ENCODE measurements around the gene UNC5C.

UNC5C gene

GRCh38 chr4:95289028-95289634 lies 259.6 kb downstream of the UNC5C start:
- Mint-ChIP-seq H3K27me3 (no peaks in the 10 kb centered on the region), H3K4me1 (ENCODE audit: low read depth in 2 of 2) (peaks cover 0 to 2% of the 10 kb centered on the region in 2 donors), H3K27ac (no peak overlapping the region), H3K36me3 (ENCODE audit: insufficient read depth) (no peaks in the 10 kb centered on the region), H3K9me3 (peaks cover 3 to 7% of the 10 kb centered on the region in 2 donors), H3K4me3 (no peak overlapping the region)
- DNase-seq (no peak), ATAC-seq (replicated peaks) (no peak)

GRCh38 chr4:95288552-95288951 lies 260.2 kb downstream of the UNC5C start:
- no peak for DNase-seq
- H3K27me3 Mint-ChIP-seq: no peaks in the 10 kb centered on the region

GRCh38 chr4:95285797-95286196 lies 263.0 kb downstream of the UNC5C start:
- H3K4me1 Mint-ChIP-seq (ENCODE audit: low read depth in 2 of 2): peaks cover 0 to 2% of the 10 kb centered on the region in 2 donors
- H3K9me3 Mint-ChIP-seq: peaks cover 5 to 16% of the 10 kb centered on the region in 2 donors
- DNase-seq (no peak), ATAC-seq (replicated peaks) (no peak)
- no peaks in the 10 kb centered on the region for H3K27me3 Mint-ChIP-seq
- H3K27ac Mint-ChIP-seq: no peak overlapping the region
- H3K4me3 Mint-ChIP-seq: no peak overlapping the region
- no peaks in the 10 kb centered on the region for H3K36me3 Mint-ChIP-seq (ENCODE audit: insufficient read depth)

More at GRCh38 chr4:95288552-95288951, 260.2 kb downstream of the UNC5C start:
- H3K27ac Mint-ChIP-seq: no peak overlapping the region
- no peaks in the 10 kb centered on the region for H3K36me3 Mint-ChIP-seq (ENCODE audit: insufficient read depth)
- peaks cover 0 to 2% of the 10 kb centered on the region in 2 donors for H3K4me1 Mint-ChIP-seq (ENCODE audit: low read depth in 2 of 2)
- no peak for ATAC-seq (replicated peaks)
- peaks cover 2 to 3% of the 10 kb centered on the region in 2 donors for H3K9me3 Mint-ChIP-seq
- H3K4me3 Mint-ChIP-seq: no peak overlapping the region

GRCh38 chr4:95284655-95285054 lies 264.1 kb downstream of the UNC5C start:
- no peak for ATAC-seq (replicated peaks)
- DNase-seq: no peak
- Mint-ChIP-seq H3K9me3 (peaks cover 5 to 18% of the 10 kb centered on the region in 2 donors), H3K27me3 (no peaks in the 10 kb centered on the region), H3K36me3 (ENCODE audit: insufficient read depth) (no peaks in the 10 kb centered on the region), H3K4me3 (no peak overlapping the region), H3K4me1 (ENCODE audit: low read depth in 2 of 2) (no peaks in the 10 kb centered on the region), H3K27ac (no peak overlapping the region)

GRCh38 chr4:95283320-95283719 lies 265.5 kb downstream of the UNC5C start:
- H3K4me1 Mint-ChIP-seq (ENCODE audit: low read depth in 2 of 2): no peaks in the 10 kb centered on the region
- H3K36me3 Mint-ChIP-seq (ENCODE audit: insufficient read depth): no peaks in the 10 kb centered on the region
- H3K27ac Mint-ChIP-seq: no peak overlapping the region
- H3K9me3 Mint-ChIP-seq: peaks cover 6 to 18% of the 10 kb centered on the region in 2 donors
- DNase-seq: no peak
- H3K27me3 Mint-ChIP-seq: no peaks in the 10 kb centered on the region
- no peak overlapping the region for H3K4me3 Mint-ChIP-seq
- ATAC-seq (replicated peaks): no peak

GRCh38 chr4:95272797-95273196 lies 276.0 kb downstream of the UNC5C start:
- Mint-ChIP-seq H3K36me3 (ENCODE audit: insufficient read depth) (no peaks in the 10 kb centered on the region), H3K27me3 (no peaks in the 10 kb centered on the region), H3K4me3 (no peak overlapping the region), H3K9me3 (no peaks in the 10 kb centered on the region), H3K4me1 (ENCODE audit: low read depth in 2 of 2) (no peaks in the 10 kb centered on the region), H3K27ac (no peak overlapping the region)
- no peak for ATAC-seq (replicated peaks)
- no peak for DNase-seq

- DNase-seq (no peak), ATAC-seq (replicated peaks) (no peak)
- Mint-ChIP-seq H3K4me1 (ENCODE audit: low read depth in 2 of 2) (no peaks in the 10 kb centered on the region), H3K36me3 (ENCODE audit: insufficient read depth) (no peaks in the 10 kb centered on the region), H3K4me3 (no peak overlapping the region), H3K27me3 (no peaks in the 10 kb centered on the region), H3K27ac (no peak overlapping the region), H3K9me3 (no peaks in the 10 kb centered on the region)
These were observed 276.7 kb downstream of the UNC5C start for GRCh38 chr4:95272036-95272435.

GRCh38 chr4:95268819-95269565 lies 279.8 kb downstream of the UNC5C start:
- Mint-ChIP-seq H3K36me3 (ENCODE audit: insufficient read depth) (no peaks in the 10 kb centered on the region), H3K9me3 (peaks cover 0 to 6% of the 10 kb centered on the region in 2 donors), H3K27ac (no peak overlapping the region), H3K4me1 (ENCODE audit: low read depth in 2 of 2) (no peaks in the 10 kb centered on the region), H3K27me3 (no peaks in the 10 kb centered on the region), H3K4me3 (no peak overlapping the region)
- DNase-seq (no peak), ATAC-seq (replicated peaks) (no peak)

GRCh38 chr4:95267081-95267480 lies 281.7 kb downstream of the UNC5C start:
- ATAC-seq (replicated peaks) (no peak), DNase-seq (no peak)
- H3K4me1 Mint-ChIP-seq (ENCODE audit: low read depth in 2 of 2): no peaks in the 10 kb centered on the region
- no peaks in the 10 kb centered on the region for H3K27me3 Mint-ChIP-seq
- peaks cover 0 to 8% of the 10 kb centered on the region in 2 donors for H3K9me3 Mint-ChIP-seq
- H3K36me3 Mint-ChIP-seq (ENCODE audit: insufficient read depth): no peaks in the 10 kb centered on the region
- no peak overlapping the region for H3K27ac Mint-ChIP-seq
- no peak overlapping the region for H3K4me3 Mint-ChIP-seq

- no peaks in the 10 kb centered on the region for H3K36me3 Mint-ChIP-seq (ENCODE audit: insufficient read depth)
These were observed 282.7 kb downstream of the UNC5C start for GRCh38 chr4:95265814-95266740.

GRCh38 chr4:95264843-95265242 lies 283.9 kb downstream of the UNC5C start:
- H3K9me3 Mint-ChIP-seq: peaks cover 0 to 12% of the 10 kb centered on the region in 2 donors
- DNase-seq (no peak), ATAC-seq (replicated peaks) (no peak)
- H3K4me3 Mint-ChIP-seq: no peak overlapping the region
- no peaks in the 10 kb centered on the region for H3K36me3 Mint-ChIP-seq (ENCODE audit: insufficient read depth)
- no peak overlapping the region for H3K27ac Mint-ChIP-seq
- H3K4me1 Mint-ChIP-seq (ENCODE audit: low read depth in 2 of 2): no peaks in the 10 kb centered on the region
- no peaks in the 10 kb centered on the region for H3K27me3 Mint-ChIP-seq

More at GRCh38 chr4:95265814-95266740, 282.7 kb downstream of the UNC5C start:
- Mint-ChIP-seq H3K4me1 (ENCODE audit: low read depth in 2 of 2) (no peaks in the 10 kb centered on the region), H3K27ac (no peak overlapping the region), H3K9me3 (peaks cover 0 to 8% of the 10 kb centered on the region in 2 donors), H3K27me3 (no peaks in the 10 kb centered on the region), H3K4me3 (no peak overlapping the region)
- DNase-seq: no peak
- no peak for ATAC-seq (replicated peaks)

GRCh38 chr4:95263960-95264359 lies 284.8 kb downstream of the UNC5C start:
- Mint-ChIP-seq H3K27me3 (no peaks in the 10 kb centered on the region), H3K4me3 (no peak overlapping the region), H3K27ac (no peak overlapping the region), H3K36me3 (ENCODE audit: insufficient read depth) (peaks cover under 1% of the 10 kb centered on the region), H3K4me1 (ENCODE audit: low read depth in 2 of 2) (no peaks in the 10 kb centered on the region), H3K9me3 (peaks cover 0 to 12% of the 10 kb centered on the region in 2 donors)
- DNase-seq (no peak), ATAC-seq (replicated peaks) (no peak)

GRCh38 chr4:95263391-95263790 lies 285.4 kb downstream of the UNC5C start:
- no peaks in the 10 kb centered on the region for H3K4me1 Mint-ChIP-seq (ENCODE audit: low read depth in 2 of 2)
- peaks cover 3% of the 10 kb centered on the region for H3K36me3 Mint-ChIP-seq (ENCODE audit: insufficient read depth)
- H3K4me3 Mint-ChIP-seq: no peak overlapping the region
- no peak for ATAC-seq (replicated peaks)
- no peak for DNase-seq
- no peak overlapping the region for H3K27ac Mint-ChIP-seq
- H3K27me3 Mint-ChIP-seq: no peaks in the 10 kb centered on the region
- H3K9me3 Mint-ChIP-seq: peaks cover 0 to 12% of the 10 kb centered on the region in 2 donors
